Adrenal gland (tissue), 12 donors: ENCODE data around the gene DYNLL2. TPM values are rescaled to one million over a fixed set of nuclear protein-coding genes. Genes with fewer than 3 reads are reported as not detected.
"Not testable (repeated sequence)": the region's sequence is repeated elsewhere in the genome, so short reads cannot be mapped to it uniquely, and the experiment has no call there.

Source experiments
- DNase-seq, 7 donors: peaks; one replicate each; pipeline ENCODE4 v3.0.0-alpha.2; 2019 to 2020
- H3K27ac ChIP-seq, 5 donors: fragments of 200-600 bp; sonication (generic) in 4 of 5; 1 replicate in 3 of 5; 2 replicates in 2 of 5; pipeline versions ENCODE4 v1.5.1 to v1.8.0; 2016 to 2020; ENCODE audit warnings: mild to moderate bottlenecking in 1 of 5
- H3K27me3 ChIP-seq: fragments of 200-600 bp; 2 replicates; pipeline ENCODE4 v1.8.0; 2021
- H3K36me3 ChIP-seq, 2 donors: fragments of 200-600 bp; replicated peaks in 1 of 2; 1 replicate in 1 of 2; 2 replicates in 1 of 2; pipeline versions ENCODE4 v1.5.1 to v1.8.0; 2018 to 2022
- H3K4me1 ChIP-seq, 2 donors: fragments of 200-600 bp; replicated peaks in 1 of 2; 1 replicate in 1 of 2; 2 replicates in 1 of 2; pipeline versions ENCODE4 v1.5.1 to v1.8.0; 2018 to 2021
- H3K4me3 ChIP-seq, 4 donors: fragments of 200-600 bp; sonication (generic) in 3 of 4; one replicate each; pipeline ENCODE4 v1.5.1; 2016 to 2018
- H3K9me3 ChIP-seq, 3 donors: fragments of 200-600 bp; sonication (generic) in 1 of 3; replicated peaks in 1 of 3; 1 replicate in 2 of 3; 2 replicates in 1 of 3; pipeline versions ENCODE4 v1.5.1 to v1.8.0; 2016 to 2021
- POLR2A ChIP-seq, 2 donors: fragments of 450-650 bp; IDR thresholded peaks; one replicate each; pipeline ENCODE4 v1.6.1; 2017; ENCODE audit warnings: antibody characterized with exemption in 2 of 2, mild to moderate bottlenecking in 2 of 2, moderate library complexity in 1 of 2
- WGBS, 4 donors: extraction: QIAGEN DNeasy Blood & Tissue Kit in 2 of 4; methylation state at CpG; one replicate each; pipeline versions ENCODE4 v1.1.5 to v1.1.7; 2013 to 2017; 5-methylcytosine and 5-hydroxymethylcytosine counted together
- intact Hi-C, 2 donors: fragments of 100-400 bp; cut with DNase I; formaldehyde crosslinking; loops; one replicate each; pipeline versions ENCODE4 v1.14.1 to v1.15.0; 2022 to 2023
- polyA plus RNA-seq, 3 donors: library from polyadenylated mRNA; stranded (reverse); fragments of 200-250 nt in 2 of 3; fragments of 350-450 nt in 1 of 3; fragmentation: Illumina TruSeq in 1 of 3; extraction: RNeasy Lipid Tissue Mini Kit (QIAGEN cat#74804) in 1 of 3; gene quantifications; one replicate each; pipeline ENCODE4 v1.2.3, GENCODE V29; 2013 to 2014
- total RNA-seq, 9 donors: library from RNA; depleted of rRNA in 4 of 9; stranded (reverse); fragments of >200 nt in 4 of 9; fragments of 120-200 nt in 1 of 9; fragmentation: NEBNext Ultra II Directional in 1 of 9; extraction: Animal tissue kit (Norgen Biotek cat#: 25700) in 1 of 9; gene quantifications; one replicate each; pipeline versions ENCODE4 v1.1.0 to v1.2.4, GENCODE V29; 2013 to 2023
- TF ChIP-seq, protein P1 (sequence below), 6 experiments: fragments of 450-650 bp in 4 of 6; fragments of 200-600 bp in 2 of 6; sonication (generic) in 1 of 6; IDR thresholded peaks; 1 replicate in 5 of 6; 2 replicates in 1 of 6; pipeline versions ENCODE4 v1.5.1 to v1.8.0; 2016 to 2021; ENCODE audit warnings: antibody characterized with exemption in 6 of 6, mild to moderate bottlenecking in 2 of 6, moderate library complexity in 1 of 6
- donor health status: healthy with polysubstance abuse.
- donor health status: Bipolar disorder and iron deficiency.
- donor health status: DM: yes; HTN: yes; CAD: no.
- donor health status: DM: no; HTN: no; CAD: no.
- donor health status: DM: no; HTN: no; CAD: no.
- donor health status: DM: yes; HTN: yes; CAD: no.

Gene DYNLL2
- total and polyA plus RNA-seq, 12 donors: 18.5 to 207 (median 38.8) TPM

DNA sequence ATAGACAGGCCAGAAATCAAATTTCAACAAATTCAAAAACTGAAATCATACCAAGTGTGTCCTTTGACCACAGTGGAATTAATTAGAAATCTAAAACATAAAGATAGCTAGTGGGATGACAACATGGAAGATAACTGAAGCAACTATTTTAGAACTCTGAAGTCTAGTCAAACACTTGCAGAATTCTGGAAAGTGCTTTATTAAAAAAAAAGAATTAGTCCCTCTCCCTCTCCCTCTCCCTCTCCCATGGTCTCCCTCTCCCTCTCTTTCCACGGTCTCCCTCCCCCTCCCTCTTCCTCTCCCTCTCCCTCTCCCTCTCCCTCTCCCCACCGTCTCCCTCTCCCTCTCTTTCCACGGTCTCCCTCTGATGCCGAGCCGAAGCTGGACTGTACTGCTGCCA lies 58.3 kb downstream of the DYNLL2 start:
- peaks cover 5% of the 10 kb centered on the region for H3K27me3 ChIP-seq
- H3K9me3 ChIP-seq: peaks cover 5 to 15% (median 13%) of the 10 kb centered on the region in 3 donors
- TF ChIP-seq, protein P1, sequence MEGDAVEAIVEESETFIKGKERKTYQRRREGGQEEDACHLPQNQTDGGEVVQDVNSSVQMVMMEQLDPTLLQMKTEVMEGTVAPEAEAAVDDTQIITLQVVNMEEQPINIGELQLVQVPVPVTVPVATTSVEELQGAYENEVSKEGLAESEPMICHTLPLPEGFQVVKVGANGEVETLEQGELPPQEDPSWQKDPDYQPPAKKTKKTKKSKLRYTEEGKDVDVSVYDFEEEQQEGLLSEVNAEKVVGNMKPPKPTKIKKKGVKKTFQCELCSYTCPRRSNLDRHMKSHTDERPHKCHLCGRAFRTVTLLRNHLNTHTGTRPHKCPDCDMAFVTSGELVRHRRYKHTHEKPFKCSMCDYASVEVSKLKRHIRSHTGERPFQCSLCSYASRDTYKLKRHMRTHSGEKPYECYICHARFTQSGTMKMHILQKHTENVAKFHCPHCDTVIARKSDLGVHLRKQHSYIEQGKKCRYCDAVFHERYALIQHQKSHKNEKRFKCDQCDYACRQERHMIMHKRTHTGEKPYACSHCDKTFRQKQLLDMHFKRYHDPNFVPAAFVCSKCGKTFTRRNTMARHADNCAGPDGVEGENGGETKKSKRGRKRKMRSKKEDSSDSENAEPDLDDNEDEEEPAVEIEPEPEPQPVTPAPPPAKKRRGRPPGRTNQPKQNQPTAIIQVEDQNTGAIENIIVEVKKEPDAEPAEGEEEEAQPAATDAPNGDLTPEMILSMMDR (IDR thresholded peaks at IDR 0.05): no peak
- no peak for TF ChIP-seq POLR2A (IDR thresholded peaks at IDR 0.05)
- intact Hi-C loops: no loop called here
- no peaks in the 10 kb centered on the region for H3K4me1 ChIP-seq
- H3K27ac ChIP-seq: no peak overlapping the region
- WGBS, 4 donors: 76 to 92% (median 80%) methylated on average over 3 to 5 of the region's 5 CpGs
- DNase-seq: no peak
- no peak overlapping the region for H3K4me3 ChIP-seq
- H3K36me3 ChIP-seq: no peaks in the 10 kb centered on the region

DNA sequence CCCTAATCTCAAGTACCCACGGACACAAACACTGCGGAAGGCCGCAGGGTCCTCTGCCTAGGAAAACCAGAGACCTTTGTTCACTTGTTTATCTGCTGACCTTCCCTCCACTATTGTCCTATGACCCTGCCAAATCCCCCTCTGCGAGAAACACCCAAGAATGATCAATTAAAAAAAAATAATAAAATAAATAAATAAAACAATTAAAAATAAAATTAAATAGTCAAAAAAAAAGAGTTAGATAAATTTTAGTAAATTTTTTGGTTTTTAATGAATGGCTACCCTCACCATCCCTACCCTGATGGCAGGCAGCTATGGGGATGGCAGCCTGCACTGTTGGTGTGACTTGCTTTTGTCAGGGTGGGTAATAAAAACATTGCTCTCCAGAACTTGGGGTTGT lies 60.1 kb downstream of the DYNLL2 start:
- 78 to 94% (median 85%) methylated on average over 2 to 4 of the region's 4 CpGs for WGBS, 4 donors
- H3K27me3 ChIP-seq, DNase-seq, H3K27ac ChIP-seq, H3K36me3 ChIP-seq, intact Hi-C loops, H3K4me3 ChIP-seq, H3K4me1 ChIP-seq: not testable (repeated sequence)
- peaks cover 5 to 15% (median 13%) of the 10 kb centered on the region in 3 donors for H3K9me3 ChIP-seq

DNA sequence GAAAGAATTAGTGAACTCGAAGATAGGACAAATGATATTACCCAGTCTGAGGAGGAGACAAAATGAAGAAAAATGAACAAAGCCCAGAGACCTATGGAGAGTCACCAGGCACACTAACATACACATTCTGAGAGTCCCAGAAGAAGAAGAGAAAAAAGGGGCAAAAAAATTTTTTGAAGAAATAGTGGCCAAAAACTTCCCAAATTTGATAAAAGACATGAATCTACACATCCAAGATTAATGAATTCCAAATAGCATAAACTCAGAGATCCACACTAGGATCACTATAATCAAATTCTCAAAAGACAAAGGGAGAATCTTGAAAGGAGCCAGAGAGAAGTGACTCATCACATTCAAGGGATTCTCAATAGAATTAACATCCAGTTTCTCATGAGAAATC lies 61.6 kb downstream of the DYNLL2 start:
- Histone ChIP-seq H3K27ac (no peak overlapping the region), H3K36me3 (no peaks in the 10 kb centered on the region), H3K27me3 (no peaks in the 10 kb centered on the region), H3K9me3 (peaks cover 5 to 15% (median 13%) of the 10 kb centered on the region in 3 donors), H3K4me3 (no peak overlapping the region), H3K4me1 (no peaks in the 10 kb centered on the region)
- 69 to 78% (median 74%) methylated on average over 1 of the region's 1 CpG for WGBS, 4 donors
- TF ChIP-seq POLR2A (IDR thresholded peaks at IDR 0.05): no peak
- TF ChIP-seq, protein P1 (IDR thresholded peaks at IDR 0.05): no peak
- intact Hi-C loops: no loop called here
- no peak for DNase-seq

Other genes with a start within 250 kb of the DYNLL2 start
- 10 to 100 TPM in 8 of 9 donors, 1 to 10 TPM in 1; 8.5 to 90.6 (median 42.0) TPM for gene MRPS23, start 233.4 kb upstream of the DYNLL2 start, total RNA-seq
- gene MRPS23, start 233.4 kb upstream of the DYNLL2 start, polyA plus RNA-seq: 10 to 100 TPM; 10.3 to 70.4 (median 10.8) TPM
- 10 to 100 TPM in 8 of 9 donors, 1 to 10 TPM in 1; 9.4 to 47.3 (median 38.0) TPM for gene CUEDC1, start 128.0 kb upstream of the DYNLL2 start, total RNA-seq
- 10 to 100 TPM; 19.9 to 45.1 (median 40.1) TPM for gene CUEDC1, start 128.0 kb upstream of the DYNLL2 start, polyA plus RNA-seq
- 100 to 1,000 TPM in 1 of 9 donors, 10 to 100 TPM in 8; 40.8 to 105 (median 72.0) TPM for gene VEZF1, start 95.2 kb upstream of the DYNLL2 start, total RNA-seq
- gene VEZF1, start 95.2 kb upstream of the DYNLL2 start, polyA plus RNA-seq: 10 to 100 TPM; 14.1 to 58.5 (median 23.1) TPM
- gene SRSF1, start 76.2 kb upstream of the DYNLL2 start, total RNA-seq: 100 to 1,000 TPM; 131 to 236 (median 206) TPM
- 100 to 1,000 TPM; 105 to 276 (median 137) TPM for gene SRSF1, start 76.2 kb upstream of the DYNLL2 start, polyA plus RNA-seq
- gene OR4D1, start 65.0 kb downstream of the DYNLL2 start, total RNA-seq: not detected
- gene OR4D1, start 65.0 kb downstream of the DYNLL2 start, polyA plus RNA-seq: under 1 TPM in 1 of 3 donors, not detected in 2; under 0.01 TPM
- gene OR4D2, start 83.6 kb downstream of the DYNLL2 start, total RNA-seq: not detected
- not detected for gene OR4D2, start 83.6 kb downstream of the DYNLL2 start, polyA plus RNA-seq
- gene EPX, start 109.3 kb downstream of the DYNLL2 start, total RNA-seq: not detected
- not detected for gene EPX, start 109.3 kb downstream of the DYNLL2 start, polyA plus RNA-seq
- 10 to 100 TPM in 8 of 9 donors, 1 to 10 TPM in 1; 9.1 to 21.1 (median 14.8) TPM for gene MKS1, start 135.8 kb downstream of the DYNLL2 start, total RNA-seq
- gene MKS1, start 135.8 kb downstream of the DYNLL2 start, polyA plus RNA-seq: 10 to 100 TPM; 11.8 to 28.2 (median 20.7) TPM
- under 1 TPM in 1 of 9 donors, not detected in 8; 0.06 TPM for gene LPO, start 155.2 kb downstream of the DYNLL2 start, total RNA-seq
- under 1 TPM in 1 of 3 donors, not detected in 2; 0.16 TPM for gene LPO, start 155.2 kb downstream of the DYNLL2 start, polyA plus RNA-seq
- gene MPO, start 197.5 kb downstream of the DYNLL2 start, total RNA-seq: 1 to 10 TPM in 1 of 9 donors, under 1 TPM in 6, not detected in 2; 0.19 to 1.4 (median 0.40) TPM
- under 1 TPM in 2 of 3 donors, not detected in 1; 0.13 to 0.24 TPM for gene MPO, start 197.5 kb downstream of the DYNLL2 start, polyA plus RNA-seq
- 10 to 100 TPM in 7 of 9 donors, 1 to 10 TPM in 2; 7.1 to 57.8 (median 21.8) TPM for gene TSPOAP1, start 245.4 kb downstream of the DYNLL2 start, total RNA-seq
- 100 to 1,000 TPM in 1 of 3 donors, 10 to 100 TPM in 1, 1 to 10 TPM in 1; 4.7 to 140 (median 96.6) TPM for gene TSPOAP1, start 245.4 kb downstream of the DYNLL2 start, polyA plus RNA-seq